GM19324 (cell line): ENCODE data around the gene CYS1.
"Not testable (repeated sequence)": the region's sequence is repeated elsewhere in the genome, so short reads cannot be mapped to it uniquely, and the experiment has no call there.

Experiments
- ATAC-seq: cut with Tn5 transposase; IDR thresholded peaks from one replicate; pipeline ENCODE4 v1.9.1; 2021; ENCODE audit warnings: mild to moderate bottlenecking, moderate library complexity; ENCODE audit not compliant: unreplicated experiment, low FRiP score

The CYS1 gene

GRCh38 chr2:10033251-10034006 lies 46.8 kb downstream of the CYS1 start:
- no peak for ATAC-seq

- no peak for ATAC-seq
These were observed 47.5 kb downstream of the CYS1 start for GRCh38 chr2:10032746-10033105.

- ATAC-seq = no peak
These were observed 48.1 kb downstream of the CYS1 start for GRCh38 chr2:10031886-10032745.

- ATAC-seq = not testable (repeated sequence)
These were observed 49.4 kb downstream of the CYS1 start for GRCh38 chr2:10030798-10031197.

GRCh38 chr2:10030311-10030736 lies 49.9 kb downstream of the CYS1 start:
- no peak for ATAC-seq

GRCh38 chr2:10029875-10030223 lies 50.4 kb downstream of the CYS1 start:
- ATAC-seq = no peak

- ATAC-seq = no peak
These were observed 51.0 kb downstream of the CYS1 start for GRCh38 chr2:10028988-10029874.

- no peak for ATAC-seq
These were observed 51.7 kb downstream of the CYS1 start for GRCh38 chr2:10028407-10028987.

GRCh38 chr2:10027660-10028330 lies 52.4 kb downstream of the CYS1 start:
- no peak for ATAC-seq

- no peak for ATAC-seq
These were observed 53.2 kb downstream of the CYS1 start for GRCh38 chr2:10026940-10027569.

- no peak for ATAC-seq
These were observed 57.1 kb downstream of the CYS1 start for GRCh38 chr2:10022966-10023662.

GRCh38 chr2:10022445-10022844 lies 57.8 kb downstream of the CYS1 start:
- ATAC-seq = no peak

GRCh38 chr2:10022041-10022421 lies 58.2 kb downstream of the CYS1 start:
- ATAC-seq = no peak

GRCh38 chr2:10019602-10020400 lies 60.4 kb downstream of the CYS1 start:
- ATAC-seq = no peak

GRCh38 chr2:10019174-10019573 lies 61.0 kb downstream of the CYS1 start:
- no peak for ATAC-seq

- no peak for ATAC-seq
These were observed 62.8 kb downstream of the CYS1 start for GRCh38 chr2:10017313-10017941.

- ATAC-seq = no peak
These were observed 63.4 kb downstream of the CYS1 start for GRCh38 chr2:10016802-10017258.
